ENCODE data around the gene SLC9A7.
"Not testable (repeated sequence)": the region's sequence is repeated elsewhere in the genome, so short reads cannot be mapped to it uniquely, and the experiment has no call there.

Gene SLC9A7

DNA sequence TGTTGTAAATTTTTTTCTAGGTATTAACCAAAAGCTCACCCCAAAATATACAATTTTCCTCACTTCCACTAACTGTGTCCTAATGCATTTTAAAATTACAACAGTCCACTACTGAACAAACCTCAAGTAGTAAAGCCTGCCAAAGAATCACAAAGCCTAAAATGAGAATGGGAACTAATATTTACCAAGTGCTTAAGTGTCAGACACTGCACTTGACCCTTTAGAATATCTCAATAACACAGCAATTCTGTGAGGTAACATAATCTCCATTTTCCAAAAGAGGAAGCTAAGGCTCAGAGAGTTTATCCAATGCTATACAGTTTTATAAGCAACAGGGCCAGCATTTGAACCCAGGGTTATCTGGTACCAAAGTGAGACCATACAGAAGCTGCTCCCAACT is 4.9 kb downstream of the SLC9A7 start:
- DNase-seq: no peak

DNA sequence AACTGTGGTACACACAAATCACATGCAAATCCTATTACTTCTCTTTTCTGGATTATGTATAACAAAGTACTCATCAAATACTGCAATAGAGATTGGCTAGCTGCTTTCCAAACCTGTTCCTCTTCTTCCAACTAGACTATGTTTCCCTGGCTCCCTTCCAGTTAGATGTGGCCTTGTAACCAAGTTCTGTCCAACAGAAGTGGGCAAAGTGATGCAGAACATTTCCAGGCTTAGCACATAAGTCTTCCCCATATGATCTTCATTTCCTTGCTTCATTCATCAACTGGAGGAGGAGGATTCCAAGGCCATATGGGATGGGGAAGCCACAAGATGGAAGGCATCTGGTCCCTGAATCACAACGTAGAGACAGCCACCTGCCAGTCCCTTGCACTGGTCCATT is 8.0 kb downstream of the SLC9A7 start:
- peak; percentile 48 for DNase-seq

DNA sequence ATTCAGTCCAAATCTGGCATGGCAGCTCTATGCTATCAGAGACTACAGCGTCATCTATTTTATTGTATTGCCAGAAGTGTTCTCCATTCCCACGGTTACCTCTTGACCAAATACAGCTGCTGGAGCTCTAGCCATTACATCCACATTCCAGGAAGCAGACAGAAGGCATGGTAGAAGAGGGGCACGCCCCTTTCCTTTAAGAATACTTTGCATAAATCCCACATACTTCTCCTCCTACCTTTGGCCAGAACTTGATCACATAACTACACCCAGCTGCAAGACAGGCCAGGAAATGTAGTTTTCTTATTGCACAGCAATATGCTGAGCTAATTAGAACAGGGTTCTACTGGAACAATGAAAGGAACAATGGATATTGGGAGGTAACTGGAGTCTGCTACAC is 14.9 kb downstream of the SLC9A7 start:
- DNase-seq: no peak

DNA sequence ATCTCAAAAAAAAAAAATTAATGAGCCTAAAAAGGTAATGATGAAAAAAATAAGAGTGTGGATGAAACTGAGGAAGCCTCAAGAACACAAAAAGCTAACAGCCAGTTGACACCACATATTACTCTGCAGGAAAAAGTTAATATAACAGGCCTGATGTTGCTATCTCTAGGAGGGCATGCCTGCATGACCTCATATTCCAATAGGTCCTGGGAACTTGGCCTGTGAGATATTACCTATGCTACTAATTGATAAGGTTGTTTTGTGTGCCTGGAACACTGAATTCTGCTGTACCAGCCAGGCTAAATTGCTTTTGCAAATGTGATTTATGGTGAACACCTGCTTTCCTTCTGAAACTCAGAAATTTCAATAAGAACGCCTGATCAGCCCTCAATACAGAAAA is 15.9 kb downstream of the SLC9A7 start:
- DNase-seq: no peak

DNA sequence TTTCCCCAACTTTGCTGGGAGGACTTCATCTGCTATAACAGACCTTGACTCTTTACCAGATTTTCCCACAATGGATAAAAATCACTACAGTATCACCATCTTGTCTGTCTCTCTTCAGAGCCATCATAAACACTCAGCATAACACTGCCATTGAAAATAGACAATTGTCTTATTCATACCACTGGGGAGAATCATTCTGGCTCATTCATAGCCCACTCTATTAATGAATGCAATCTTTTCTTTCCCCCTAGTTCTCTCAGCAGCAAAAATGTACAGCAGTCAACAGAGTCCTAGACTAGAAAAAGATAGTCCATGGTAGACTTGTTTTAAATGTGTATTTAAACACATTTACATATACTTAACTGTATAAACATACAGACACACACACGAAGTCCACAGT is 19.2 kb downstream of the SLC9A7 start:
- no peak for DNase-seq

DNA sequence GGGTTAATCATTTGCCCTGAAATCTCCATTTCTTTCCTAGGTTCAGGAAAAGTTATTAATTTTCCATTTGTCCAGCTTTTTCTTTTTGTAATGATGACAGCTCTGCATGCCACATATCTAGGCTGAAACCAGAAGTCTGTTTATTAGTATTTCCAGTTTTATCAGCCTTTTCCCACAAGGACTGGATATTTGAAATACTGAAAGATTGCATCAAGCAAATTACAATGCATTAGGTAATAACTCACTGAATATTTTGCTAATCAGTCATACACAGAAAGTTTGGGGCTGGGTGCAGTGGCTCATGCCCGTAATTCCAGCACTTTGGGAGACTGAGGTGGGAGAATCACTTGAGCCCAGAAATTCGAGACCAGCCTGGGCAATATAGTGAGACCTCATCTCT is 21.5 kb downstream of the SLC9A7 start:
- no peak for DNase-seq

DNA sequence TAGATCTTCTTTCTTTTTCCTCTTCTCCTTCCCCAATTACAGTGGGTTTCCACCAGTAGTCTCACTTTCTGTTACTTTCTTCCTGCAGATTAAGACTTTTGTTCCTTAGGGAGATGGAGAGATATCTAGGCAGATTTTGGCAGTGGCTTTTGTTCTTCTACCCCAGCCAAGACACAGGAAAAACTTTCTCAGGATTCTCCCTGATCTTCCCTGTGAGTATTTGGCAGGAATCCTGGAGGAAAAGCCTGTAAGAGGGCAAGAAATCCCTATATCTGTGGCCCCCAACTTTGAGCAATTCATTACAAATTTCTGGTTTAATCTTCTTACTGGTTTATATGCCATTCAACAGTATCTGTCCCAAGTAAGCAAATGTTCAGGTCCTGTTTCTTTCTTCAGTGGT is 21.9 kb downstream of the SLC9A7 start:
- no peak for DNase-seq

DNA sequence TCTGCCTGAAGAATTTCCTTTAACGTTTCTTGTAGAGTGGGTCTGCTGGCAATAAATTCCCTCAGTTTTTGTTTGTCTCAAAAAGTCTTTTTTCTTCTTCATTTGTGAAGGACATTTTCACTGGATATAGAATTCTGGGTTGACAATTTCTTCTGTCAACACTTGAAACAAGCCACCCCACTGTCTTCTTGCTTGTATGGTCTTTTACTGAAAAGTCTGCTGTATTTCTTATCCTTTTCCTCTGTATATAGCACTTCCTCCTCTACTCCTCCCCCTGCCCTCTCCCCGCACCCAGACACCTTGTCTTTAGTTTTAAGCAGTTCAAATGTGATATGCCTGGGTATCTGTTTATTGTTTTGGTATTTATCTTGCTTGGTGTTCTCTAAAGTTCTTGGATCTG is 23.3 kb downstream of the SLC9A7 start:
- no peak for DNase-seq

DNA sequence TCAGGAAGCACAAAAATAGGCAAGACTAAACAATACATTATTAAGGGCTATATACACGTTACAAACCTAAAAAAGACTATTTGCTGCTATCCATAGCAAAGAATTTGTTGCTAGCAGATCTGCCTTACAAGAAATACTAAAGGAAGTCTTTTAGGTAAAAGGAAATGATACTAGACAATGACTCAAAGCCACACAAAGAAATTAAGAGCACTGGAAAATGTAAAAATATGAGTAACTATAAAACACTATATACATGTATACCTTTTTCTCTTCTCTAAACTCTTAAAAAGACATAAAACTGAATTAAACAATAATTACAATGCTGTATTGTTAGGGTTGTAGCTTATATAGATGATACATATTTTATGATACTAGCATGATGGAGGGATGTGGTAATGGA is 25.7 kb downstream of the SLC9A7 start:
- no peak for DNase-seq

DNA sequence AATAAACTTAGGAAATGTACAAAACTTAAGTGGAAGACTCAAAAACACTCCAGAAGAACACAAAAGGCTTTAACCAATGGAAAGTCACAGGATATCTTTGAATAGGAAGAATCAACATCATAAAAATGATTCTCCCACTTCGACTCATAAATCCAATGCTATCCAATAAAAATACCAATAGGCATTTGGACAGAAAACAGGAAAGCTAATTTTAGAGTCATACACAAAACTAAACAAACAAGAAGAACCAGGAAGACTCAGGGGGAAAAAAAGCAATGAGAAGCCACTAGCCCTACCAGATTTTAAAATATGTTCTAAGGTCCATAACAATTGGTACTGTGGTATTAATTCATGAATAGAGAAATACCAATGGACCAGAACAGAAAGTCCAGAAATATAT is 28.2 kb downstream of the SLC9A7 start:
- no peak for DNase-seq

DNA sequence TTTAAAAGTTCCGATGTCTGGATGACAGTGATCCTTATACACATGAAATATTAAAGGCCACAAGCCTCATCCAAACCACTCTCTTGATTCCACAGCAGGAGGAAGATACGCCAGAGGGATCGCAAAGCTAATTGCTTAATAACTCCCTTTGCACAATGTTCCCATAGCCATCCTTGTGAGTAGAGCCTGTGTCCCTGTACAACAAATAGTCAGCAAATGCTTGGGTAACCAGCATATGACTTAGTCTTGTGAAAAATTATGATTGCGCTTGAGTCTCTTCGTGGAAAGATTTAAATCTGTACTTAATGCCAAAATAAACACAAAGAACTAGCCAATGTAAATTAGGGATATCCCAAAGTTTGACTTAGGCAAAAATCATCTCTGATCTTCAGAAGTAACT is 31.5 kb downstream of the SLC9A7 start:
- DNase-seq: no peak

DNA sequence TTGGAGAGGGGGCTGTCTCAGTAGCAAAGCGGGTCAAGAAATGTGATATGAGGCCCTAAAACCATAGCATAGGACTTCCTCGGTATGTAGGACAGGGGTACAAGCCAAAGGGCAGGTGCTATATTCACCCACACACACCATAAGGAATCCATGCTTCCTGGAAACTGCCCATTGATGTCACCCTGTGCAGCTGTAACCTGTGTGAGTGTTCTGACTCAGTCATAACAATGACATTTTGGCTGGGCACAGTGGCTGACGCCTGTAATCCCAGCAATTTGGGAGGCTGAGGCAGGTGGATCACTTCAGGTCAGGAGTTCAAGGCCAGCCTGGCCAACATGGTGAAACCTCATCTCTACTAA is 35.4 kb downstream of the SLC9A7 start:
- not testable (repeated sequence) for DNase-seq

DNA sequence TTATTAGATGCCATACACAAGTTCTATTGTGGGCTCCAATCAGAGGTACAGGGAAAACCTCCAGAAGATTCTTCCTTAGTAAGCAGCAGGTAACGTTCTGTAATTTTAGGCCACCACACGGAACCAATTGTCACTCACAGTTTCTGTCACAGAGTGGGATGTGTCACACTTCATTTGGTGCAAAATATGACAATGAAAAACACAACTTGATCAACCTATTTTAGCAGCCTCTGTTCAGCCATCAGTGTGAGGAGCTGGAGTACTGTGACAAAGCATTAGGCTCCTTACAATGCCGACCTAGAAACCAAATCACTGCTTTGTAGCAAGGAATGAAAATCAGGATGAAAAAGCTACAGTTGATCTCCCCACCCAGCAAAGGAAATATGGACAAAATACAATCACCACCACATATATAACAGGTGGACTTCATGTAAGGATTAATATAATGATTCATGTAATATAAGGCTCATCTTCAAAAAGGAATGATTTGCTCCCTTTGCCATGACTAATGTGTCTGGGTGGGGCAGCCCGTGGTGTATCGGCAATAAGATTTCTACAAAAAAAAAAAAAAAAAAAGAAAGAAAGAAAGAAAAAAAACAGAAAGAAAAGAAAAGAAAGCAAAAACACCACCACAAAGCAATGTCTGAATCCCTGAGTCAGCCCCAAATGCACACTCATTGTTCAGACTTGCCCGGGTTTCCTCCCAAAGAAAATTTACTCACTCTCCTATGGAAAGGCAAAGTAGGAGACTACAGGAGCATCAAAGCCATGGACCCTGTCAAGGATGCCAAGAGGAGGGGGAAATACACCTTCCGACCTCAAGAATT is 36.0 kb downstream of the SLC9A7 start:
- DNase-seq: no peak

DNA sequence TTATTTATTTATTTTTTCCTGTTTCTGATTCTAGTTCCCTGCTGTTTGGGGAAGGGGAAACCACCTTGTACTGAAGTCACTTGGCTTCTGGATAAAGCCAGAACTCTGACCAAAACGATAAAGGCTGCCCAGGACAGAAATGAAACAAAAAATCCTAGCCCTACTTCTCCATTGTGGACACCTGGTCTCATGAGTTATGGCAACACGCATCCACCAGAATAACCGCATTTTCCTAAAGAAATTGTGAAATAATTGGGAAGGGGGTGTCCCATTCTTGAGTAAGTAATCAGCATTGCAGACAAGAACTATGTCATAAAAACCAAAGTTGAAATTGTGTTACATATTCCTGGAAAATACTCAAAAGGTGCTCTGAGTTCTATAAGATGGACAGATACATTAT is 42.1 kb downstream of the SLC9A7 start:
- DNase-seq: no peak

DNA sequence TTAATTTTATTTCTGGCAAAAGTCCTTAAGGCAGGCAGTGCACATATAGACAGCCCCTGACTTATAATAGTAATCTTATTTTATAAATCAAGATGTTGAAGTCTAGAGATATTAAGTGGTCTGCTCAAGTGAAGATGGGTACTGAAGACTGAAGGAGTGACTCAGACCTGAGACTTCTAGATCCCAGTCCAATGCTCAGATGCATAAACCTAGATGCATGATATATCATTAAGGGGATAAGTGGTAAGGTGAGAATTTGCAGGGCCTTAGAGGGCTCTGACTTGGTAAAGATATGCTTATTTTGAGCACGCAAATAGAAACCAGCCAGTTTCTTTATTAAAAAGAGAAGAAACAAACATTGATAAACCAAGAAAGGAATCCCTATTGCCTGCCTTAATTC is 42.9 kb downstream of the SLC9A7 start:
- DNase-seq: no peak

DNA sequence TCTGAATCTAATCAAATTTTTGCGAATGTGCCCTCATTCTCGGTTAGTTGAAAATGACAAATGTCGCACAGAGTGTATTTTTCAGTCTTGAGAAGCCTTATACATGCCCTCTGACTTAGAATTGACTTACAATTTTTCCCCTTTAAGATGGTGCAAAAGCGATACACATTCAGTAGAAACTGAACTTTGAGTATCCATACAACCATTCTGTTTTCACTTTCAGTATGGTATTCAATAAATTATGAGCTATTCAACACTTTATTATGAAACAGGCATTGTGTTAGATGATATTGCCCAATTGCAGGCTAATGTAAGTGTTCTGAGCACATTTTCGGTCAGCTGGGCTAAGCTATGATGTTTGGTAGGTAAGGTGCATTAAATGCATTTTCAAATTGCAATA is 43.4 kb downstream of the SLC9A7 start:
- DNase-seq: no peak

DNA sequence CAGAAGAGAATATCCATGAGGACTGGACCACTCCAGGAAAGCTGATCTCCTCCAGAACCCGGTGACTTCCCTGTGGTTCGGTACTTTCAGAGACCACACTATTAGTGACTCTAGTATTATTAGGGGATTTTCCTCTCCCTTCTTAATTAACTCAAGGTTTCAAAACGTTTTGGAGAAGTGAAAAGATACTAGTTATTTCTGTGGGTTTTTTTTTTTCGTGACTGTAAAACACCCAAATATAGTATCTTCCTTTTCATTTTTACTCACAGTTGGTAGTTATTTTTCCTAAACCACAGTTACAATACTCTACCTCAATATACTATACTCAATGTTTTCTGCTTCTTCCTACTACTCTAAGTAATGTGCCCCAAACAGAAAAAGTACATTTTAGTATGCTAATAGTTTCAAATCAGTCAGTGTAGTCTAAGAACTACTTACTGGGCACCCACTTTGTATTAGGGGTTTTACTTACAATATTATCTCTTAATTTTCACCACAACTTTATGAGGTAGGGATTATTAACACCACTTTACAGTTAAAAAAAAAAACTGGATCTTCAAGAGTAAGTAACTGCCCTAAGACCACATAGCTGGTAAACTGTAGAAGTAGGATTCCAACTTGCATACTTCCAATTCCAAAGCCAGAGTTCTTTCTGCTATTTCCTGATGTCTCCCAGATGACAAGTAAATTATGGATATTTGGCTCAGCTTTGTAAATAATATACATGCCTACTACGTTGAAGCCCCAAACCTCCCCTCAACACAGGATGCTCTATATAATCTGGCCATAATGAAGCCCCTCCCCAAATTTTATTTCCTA is 45.0 kb downstream of the SLC9A7 start:
- DNase-seq: no peak

DNA sequence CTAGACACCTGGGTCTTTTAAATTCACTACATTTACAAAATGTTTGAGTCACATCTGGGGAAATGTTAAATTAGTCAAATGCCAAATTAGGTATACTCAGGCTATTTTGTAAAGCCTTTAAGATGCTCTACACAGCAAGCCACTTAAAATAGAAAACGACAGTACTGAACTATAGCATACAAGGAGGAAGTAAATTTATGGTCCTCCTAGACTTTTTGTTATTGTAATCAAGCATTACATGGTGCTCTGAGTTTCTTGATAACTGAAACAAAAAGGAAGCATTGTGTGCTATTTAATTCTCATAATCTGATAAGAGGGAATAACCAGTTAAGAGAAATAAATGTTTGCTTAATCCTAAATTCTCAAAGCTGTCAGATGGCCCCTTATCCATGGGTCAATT is 46.2 kb downstream of the SLC9A7 start:
- peak; percentile 4 for DNase-seq

DNA sequence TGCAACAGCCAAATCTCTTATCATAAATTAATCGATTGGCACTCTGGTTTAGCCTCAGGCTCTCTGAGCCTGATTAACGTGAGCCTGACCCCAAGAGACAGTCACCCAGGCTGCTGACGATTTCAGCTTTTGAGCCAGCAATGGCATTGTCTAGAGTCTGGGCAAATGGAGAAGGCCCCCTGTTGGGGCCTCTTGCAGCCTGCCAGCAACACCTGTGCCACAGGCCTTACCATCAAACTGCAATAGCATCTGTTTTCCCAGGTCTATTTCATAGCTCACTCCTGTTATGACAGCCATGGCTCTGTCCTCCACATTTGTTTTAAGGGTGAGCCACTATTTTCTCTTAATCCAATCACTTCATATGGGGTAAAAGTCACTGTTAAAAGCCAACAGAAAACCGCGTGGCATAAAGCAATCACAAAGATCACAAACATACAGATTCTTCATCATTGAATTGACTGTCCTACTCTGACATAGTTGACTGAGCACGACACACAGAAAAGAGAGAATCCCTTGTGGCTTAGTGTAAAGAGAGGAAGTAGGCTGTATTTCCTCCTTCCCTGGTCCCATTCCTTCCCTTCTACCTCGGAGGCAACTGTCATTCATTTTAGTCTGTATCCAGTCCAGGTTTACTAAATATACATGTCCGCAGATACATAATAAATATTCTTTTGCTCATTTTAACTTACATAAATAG is 47.8 kb downstream of the SLC9A7 start:
- peak; percentile 60 for DNase-seq

DNA sequence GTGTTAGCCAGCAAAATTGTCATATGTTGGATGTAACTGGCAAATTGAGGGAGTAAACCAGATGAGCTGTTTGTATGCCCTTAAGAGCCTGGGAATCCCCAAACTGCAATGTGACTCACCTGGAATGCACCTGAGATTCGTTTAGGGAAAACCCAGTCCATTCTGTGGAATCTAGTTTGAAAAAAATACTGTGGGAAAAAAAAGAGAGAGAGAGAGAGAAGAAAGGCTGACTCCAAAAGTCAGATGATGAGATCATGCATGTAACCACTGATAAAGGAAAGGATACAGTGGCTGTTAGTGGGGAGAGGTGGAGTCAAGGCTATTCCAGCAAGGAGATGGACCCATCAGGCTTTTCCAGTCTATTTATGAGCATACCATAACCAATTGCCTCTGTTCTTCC is 48.5 kb downstream of the SLC9A7 start:
- DNase-seq: no peak

DNA sequence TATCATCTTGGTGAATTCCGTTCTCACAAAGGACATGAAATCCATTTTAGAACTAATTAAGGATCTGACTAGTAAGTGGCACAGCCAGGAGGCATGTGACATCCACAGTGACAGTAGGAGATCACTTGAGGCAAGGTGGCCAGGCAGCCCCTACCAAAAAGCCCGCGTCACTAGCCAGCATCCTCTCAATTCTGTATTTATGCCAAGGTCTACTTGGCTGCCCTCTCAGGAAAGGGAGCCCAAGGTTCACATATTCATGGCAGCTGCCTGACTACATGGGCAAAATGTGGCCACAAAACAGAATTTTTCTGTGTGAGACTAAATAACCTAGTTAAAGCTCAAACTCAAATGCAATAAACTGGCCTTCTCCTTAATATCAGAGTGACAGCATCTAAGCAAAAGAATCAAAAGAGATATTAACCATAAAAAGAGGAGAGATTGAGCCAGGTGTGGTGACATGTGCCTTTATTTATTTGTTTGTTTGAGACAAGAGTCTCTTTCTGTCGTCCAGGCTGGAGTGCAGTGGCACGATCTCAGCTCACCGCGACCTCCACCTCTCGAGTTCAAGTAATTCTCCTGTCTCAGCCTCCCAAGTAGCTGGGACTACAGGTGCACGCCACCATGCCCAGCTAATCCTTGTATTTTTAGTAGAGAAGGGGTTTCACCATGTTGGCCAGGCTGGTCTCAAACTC is 51.5 kb downstream of the SLC9A7 start:
- peak; percentile 51 for DNase-seq

DNA sequence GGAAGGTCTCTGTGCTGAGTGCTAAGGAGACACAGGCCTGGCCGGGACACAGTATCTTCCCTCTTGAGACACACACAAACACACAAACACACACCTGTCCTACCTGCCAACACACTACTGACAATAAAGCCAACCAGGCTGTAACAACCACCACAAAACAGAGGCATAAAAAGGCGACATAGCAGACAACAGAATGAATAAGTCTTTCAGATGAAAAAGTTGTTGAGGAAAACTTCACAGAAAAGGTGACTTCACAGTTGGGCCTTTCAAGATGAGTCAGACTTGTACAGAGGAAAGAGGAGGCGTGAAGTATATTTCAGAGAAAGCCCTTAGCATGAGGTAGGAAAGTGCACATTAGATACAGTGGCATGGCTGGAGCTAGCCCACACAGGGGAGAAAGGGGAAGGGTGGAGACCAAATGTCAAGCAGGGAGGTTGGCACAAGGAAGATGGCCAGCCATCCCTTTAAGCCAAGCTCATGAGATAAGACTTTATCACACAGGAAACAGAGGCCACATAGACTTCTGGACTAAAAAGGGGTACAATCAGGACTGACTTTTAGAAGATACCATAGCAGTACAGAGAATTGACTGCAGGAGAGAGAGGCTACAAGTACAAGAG is 54.0 kb downstream of the SLC9A7 start:
- no peak for DNase-seq

DNA sequence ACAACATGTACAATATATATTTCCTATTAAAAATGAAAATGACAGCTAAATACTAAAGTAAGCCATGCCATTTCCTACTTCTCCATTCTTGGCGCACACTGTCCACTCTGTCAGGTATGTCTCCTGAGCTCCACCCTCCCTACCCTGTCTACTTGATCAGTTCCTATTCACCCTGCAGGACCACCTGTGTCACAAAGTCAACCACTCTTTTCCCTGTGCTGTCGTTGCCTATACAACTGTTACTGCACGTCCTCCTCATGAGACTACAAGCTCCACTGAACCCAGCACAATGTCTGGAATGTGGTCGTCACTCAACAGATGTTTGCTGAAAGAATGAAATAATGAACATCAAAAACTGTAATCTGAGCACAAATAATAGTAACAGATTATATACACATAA is 54.9 kb downstream of the SLC9A7 start:
- DNase-seq: no peak
